ENCODE data around the gene PRR20G. TPM values are rescaled to one million over a fixed set of nuclear protein-coding genes. Genes with fewer than 3 reads are reported as not detected.

The PRR20G gene
- total and polyA plus RNA-seq, 7 experiments from 2014 or later: not detected

GRCh38 chr3:127289706-127290575 is 2.1 kb upstream of the PRR20G start:
- H3K27ac Mint-ChIP-seq: no peak overlapping the region
- peaks cover 0 to 22% (median 6%) of the 10 kb centered on the region in 11 donors for H3K9me3 Mint-ChIP-seq
- H3K4me1 Mint-ChIP-seq: peaks cover 0 to 3% (median 0%) of the 10 kb centered on the region in 7 donors
- POLR2A ChIA-PET: no interaction called here
- no peaks in the 10 kb centered on the region for H3K9me3 ChIP-seq (ENCODE audit: control insufficient read depth in 2 of 3, low read length in 3 of 3)
- H3K4me3 ChIP-seq (ENCODE audit: low read length): no peak overlapping the region
- peaks cover 0 to 24% (median 11%) of the 10 kb centered on the region in 5 donors for H3K27me3 Mint-ChIP-seq
- DNase-seq: no peak
- ATAC-seq: no peak
- H3K4me1 ChIP-seq (ENCODE audit: control insufficient read depth in 2 of 2, insufficient read depth in 2 of 2, low read length in 2 of 2): no peaks in the 10 kb centered on the region
- no peaks in the 10 kb centered on the region for H3K27me3 ChIP-seq (ENCODE audit: control insufficient read depth in 2 of 2, insufficient read depth in 2 of 2, low read length in 2 of 2)
- intact Hi-C loops (cut with micrococcal nuclease): loop anchor here (1.0 to 10.0 kb wide), 2 partner anchors 35 to 375 kb away; no protein-coding TSS in a partner anchor
- H3K27ac ChIP-seq (ENCODE audit: low read depth, low read length): no peak overlapping the region
- no peak overlapping the region for H3K4me3 Mint-ChIP-seq
- no peaks in the 10 kb centered on the region for H3K36me3 ChIP-seq (ENCODE audit: control insufficient read depth in 2 of 3, insufficient read depth in 3 of 3, low read length in 3 of 3)
- CTCF ChIA-PET: no interaction called here
- peaks cover 0 to 6% (median 0%) of the 10 kb centered on the region in 5 donors for H3K36me3 Mint-ChIP-seq

GRCh38 chr3:127288921-127289705 is 1.3 kb upstream of the PRR20G start:
- intact Hi-C loops (cut with micrococcal nuclease): loop anchor here in 1 of 2 donors (1.0 kb wide), 1 partner anchor 34 kb away; no protein-coding TSS in a partner anchor
- Mint-ChIP-seq H3K4me3 (no peak overlapping the region), H3K27ac (no peak overlapping the region), H3K4me1 (peaks cover 0 to 3% (median 0%) of the 10 kb centered on the region in 7 donors), H3K9me3 (peaks cover 0 to 22% (median 5%) of the 10 kb centered on the region in 11 donors), H3K36me3 (peaks cover 0 to 6% (median 0%) of the 10 kb centered on the region in 5 donors), H3K27me3 (peaks cover 0 to 18% (median 4%) of the 10 kb centered on the region in 5 donors)
- no peaks in the 10 kb centered on the region for H3K4me1 ChIP-seq (ENCODE audit: control insufficient read depth in 2 of 2, insufficient read depth in 2 of 2, low read length in 2 of 2)
- H3K4me3 ChIP-seq (ENCODE audit: low read length): no peak overlapping the region
- no peaks in the 10 kb centered on the region for H3K27me3 ChIP-seq (ENCODE audit: control insufficient read depth in 2 of 2, insufficient read depth in 2 of 2, low read length in 2 of 2)
- H3K27ac ChIP-seq (ENCODE audit: low read depth, low read length): no peak overlapping the region
- DNase-seq (peak in 4 of 9 donors; percentile 17 to 31 (median 21)), ATAC-seq (peak; percentile 40)
- POLR2A ChIA-PET: no interaction called here
- no peaks in the 10 kb centered on the region for H3K9me3 ChIP-seq (ENCODE audit: control insufficient read depth in 2 of 3, low read length in 3 of 3)
- CTCF ChIA-PET: no interaction called here
- H3K36me3 ChIP-seq (ENCODE audit: control insufficient read depth in 2 of 3, insufficient read depth in 3 of 3, low read length in 3 of 3): no peaks in the 10 kb centered on the region

GRCh38 chr3:127288343-127288742 is 497 bp upstream of the PRR20G start:
- Mint-ChIP-seq H3K27me3 (peaks cover 0 to 18% (median 4%) of the 10 kb centered on the region in 5 donors), H3K4me3 (no peak overlapping the region), H3K4me1 (peaks cover 0 to 3% (median 0%) of the 10 kb centered on the region in 7 donors), H3K27ac (no peak overlapping the region), H3K9me3 (peaks cover 0 to 22% (median 5%) of the 10 kb centered on the region in 11 donors), H3K36me3 (peaks cover 0 to 6% (median 0%) of the 10 kb centered on the region in 5 donors)
- no peak overlapping the region for H3K4me3 ChIP-seq (ENCODE audit: low read length)
- no peak overlapping the region for H3K27ac ChIP-seq (ENCODE audit: low read depth, low read length)
- no peak for ATAC-seq
- H3K36me3 ChIP-seq (ENCODE audit: control insufficient read depth in 2 of 3, insufficient read depth in 3 of 3, low read length in 3 of 3): no peaks in the 10 kb centered on the region
- H3K4me1 ChIP-seq (ENCODE audit: control insufficient read depth in 2 of 2, insufficient read depth in 2 of 2, low read length in 2 of 2): no peaks in the 10 kb centered on the region
- no peaks in the 10 kb centered on the region for H3K27me3 ChIP-seq (ENCODE audit: control insufficient read depth in 2 of 2, insufficient read depth in 2 of 2, low read length in 2 of 2)
- POLR2A ChIA-PET: no interaction called here
- CTCF ChIA-PET: interaction anchor here (0.6 kb wide), 1 partner anchor 526 kb away, joined by 3 read pairs; no protein-coding TSS in a partner anchor
- no peak for DNase-seq
- no peaks in the 10 kb centered on the region for H3K9me3 ChIP-seq (ENCODE audit: control insufficient read depth in 2 of 3, low read length in 3 of 3)
- intact Hi-C loops (cut with micrococcal nuclease): no loop called here

- Mint-ChIP-seq H3K36me3 (peaks cover 0 to 2% (median 0%) of the 10 kb centered on the region in 5 donors), H3K27ac (no peak overlapping the region), H3K9me3 (peaks cover 0 to 22% (median 5%) of the 10 kb centered on the region in 11 donors), H3K27me3 (peaks cover 0 to 9% (median 9%) of the 10 kb centered on the region in 5 donors), H3K4me3 (no peak overlapping the region), H3K4me1 (peaks cover 0 to 3% (median 0%) of the 10 kb centered on the region in 7 donors)
- POLR2A ChIA-PET: no interaction called here
- no peaks in the 10 kb centered on the region for H3K9me3 ChIP-seq (ENCODE audit: control insufficient read depth in 2 of 3, low read length in 3 of 3)
- no peaks in the 10 kb centered on the region for H3K4me1 ChIP-seq (ENCODE audit: control insufficient read depth in 2 of 2, insufficient read depth in 2 of 2, low read length in 2 of 2)
- ATAC-seq (no peak), DNase-seq (no peak)
- H3K27me3 ChIP-seq (ENCODE audit: control insufficient read depth in 2 of 2, insufficient read depth in 2 of 2, low read length in 2 of 2): no peaks in the 10 kb centered on the region
- no peaks in the 10 kb centered on the region for H3K36me3 ChIP-seq (ENCODE audit: control insufficient read depth in 2 of 3, insufficient read depth in 3 of 3, low read length in 3 of 3)
- no peak overlapping the region for H3K4me3 ChIP-seq (ENCODE audit: low read length)
- CTCF ChIA-PET: no interaction called here
- H3K27ac ChIP-seq (ENCODE audit: low read depth, low read length): no peak overlapping the region
- intact Hi-C loops (cut with micrococcal nuclease): no loop called here
Observed at GRCh38 chr3:127286571-127287140, 1.2 kb downstream of the PRR20G start.

GRCh38 chr3:127284258-127284657 is 3.6 kb downstream of the PRR20G start:
- H3K4me3 ChIP-seq (ENCODE audit: low read length): no peak overlapping the region
- no peak for ATAC-seq
- no peaks in the 10 kb centered on the region for H3K27me3 ChIP-seq (ENCODE audit: control insufficient read depth in 2 of 2, insufficient read depth in 2 of 2, low read length in 2 of 2)
- Mint-ChIP-seq H3K36me3 (no peaks in the 10 kb centered on the region), H3K4me1 (peaks cover 0 to 3% (median 0%) of the 10 kb centered on the region in 7 donors), H3K27ac (no peak overlapping the region), H3K27me3 (peaks cover 0 to 10% (median 5%) of the 10 kb centered on the region in 5 donors), H3K9me3 (peaks cover 0 to 22% (median 5%) of the 10 kb centered on the region in 11 donors), H3K4me3 (no peak overlapping the region)
- DNase-seq: no peak
- CTCF ChIA-PET: no interaction called here
- no peaks in the 10 kb centered on the region for H3K9me3 ChIP-seq (ENCODE audit: control insufficient read depth in 2 of 3, low read length in 3 of 3)
- intact Hi-C loops (cut with micrococcal nuclease): no loop called here
- H3K36me3 ChIP-seq (ENCODE audit: control insufficient read depth in 2 of 3, insufficient read depth in 3 of 3, low read length in 3 of 3): no peaks in the 10 kb centered on the region
- no peak overlapping the region for H3K27ac ChIP-seq (ENCODE audit: low read depth, low read length)
- POLR2A ChIA-PET: no interaction called here
- H3K4me1 ChIP-seq (ENCODE audit: control insufficient read depth in 2 of 2, insufficient read depth in 2 of 2, low read length in 2 of 2): no peaks in the 10 kb centered on the region

GRCh38 chr3:127277561-127277960 is 10.3 kb downstream of the PRR20G start:
- no peaks in the 10 kb centered on the region for H3K36me3 Mint-ChIP-seq
- H3K4me1 Mint-ChIP-seq: no peaks in the 10 kb centered on the region
- intact Hi-C loops (cut with micrococcal nuclease): no loop called here
- POLR2A ChIA-PET: no interaction called here
- H3K4me1 ChIP-seq (ENCODE audit: control insufficient read depth in 2 of 2, insufficient read depth in 2 of 2, low read length in 2 of 2): no peaks in the 10 kb centered on the region
- no peak overlapping the region for H3K4me3 ChIP-seq (ENCODE audit: low read length)
- no peaks in the 10 kb centered on the region for H3K36me3 ChIP-seq (ENCODE audit: control insufficient read depth in 2 of 3, insufficient read depth in 3 of 3, low read length in 3 of 3)
- H3K4me3 Mint-ChIP-seq: no peak overlapping the region
- H3K27ac Mint-ChIP-seq: no peak overlapping the region
- peaks cover 0 to 12% (median 3%) of the 10 kb centered on the region in 11 donors for H3K9me3 Mint-ChIP-seq
- H3K27ac ChIP-seq (ENCODE audit: low read depth, low read length): no peak overlapping the region
- CTCF ChIA-PET: no interaction called here
- H3K9me3 ChIP-seq (ENCODE audit: control insufficient read depth in 2 of 3, low read length in 3 of 3): no peaks in the 10 kb centered on the region
- DNase-seq (no peak), ATAC-seq (no peak)
- peaks cover 0 to 29% (median 20%) of the 10 kb centered on the region in 5 donors for H3K27me3 Mint-ChIP-seq
- H3K27me3 ChIP-seq (ENCODE audit: control insufficient read depth in 2 of 2, insufficient read depth in 2 of 2, low read length in 2 of 2): no peaks in the 10 kb centered on the region

Measured in naive thymus-derived CD4-positive, alpha-beta T cell (primary cell).